HG03558 (cell line): Measurements from ENCODE around the gene MAEA.
"Not testable (repeated sequence)": the region's sequence is repeated elsewhere in the genome, so short reads cannot be mapped to it uniquely, and the experiment has no call there.

Experiments used
- ATAC-seq: cut with Tn5 transposase; IDR thresholded peaks from one replicate; pipeline ENCODE4 v1.9.1; 2021; ENCODE audit warnings: moderate number of reproducible peaks; ENCODE audit not compliant: unreplicated experiment; ENCODE audit errors: extremely low read depth

The MAEA gene

GRCh38 chr4:1277667-1278665, 11.7 kb upstream of the MAEA start:
- no peak for ATAC-seq

DNA sequence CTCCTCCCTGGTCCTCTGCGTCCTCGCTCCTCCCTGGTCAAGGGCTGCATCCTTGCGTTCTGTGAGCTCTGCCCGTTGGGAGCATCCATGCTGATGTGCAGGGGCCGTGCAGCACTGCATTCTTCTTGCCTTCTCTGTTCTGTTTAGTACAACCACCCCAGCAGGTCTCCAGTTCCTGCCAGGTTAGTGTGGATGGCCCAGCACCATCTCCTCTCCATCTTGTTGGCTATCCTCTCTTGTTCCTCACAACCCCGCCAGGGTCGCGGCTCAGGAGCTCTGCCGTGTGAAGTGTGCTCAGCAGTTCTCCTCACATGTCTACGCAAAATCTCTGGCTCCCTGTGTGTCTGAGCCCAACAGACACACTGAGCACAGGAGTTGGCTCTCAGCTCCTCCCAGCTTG, 10.4 kb upstream of the MAEA start:
- ATAC-seq: no peak

GRCh38 chr4:1283711-1284110, 6.0 kb upstream of the MAEA start:
- ATAC-seq: no peak

- ATAC-seq: no peak
Observed at GRCh38 chr4:1285151-1285789, 4.4 kb upstream of the MAEA start.

GRCh38 chr4:1285790-1286553, 3.7 kb upstream of the MAEA start:
- ATAC-seq: no peak

DNA sequence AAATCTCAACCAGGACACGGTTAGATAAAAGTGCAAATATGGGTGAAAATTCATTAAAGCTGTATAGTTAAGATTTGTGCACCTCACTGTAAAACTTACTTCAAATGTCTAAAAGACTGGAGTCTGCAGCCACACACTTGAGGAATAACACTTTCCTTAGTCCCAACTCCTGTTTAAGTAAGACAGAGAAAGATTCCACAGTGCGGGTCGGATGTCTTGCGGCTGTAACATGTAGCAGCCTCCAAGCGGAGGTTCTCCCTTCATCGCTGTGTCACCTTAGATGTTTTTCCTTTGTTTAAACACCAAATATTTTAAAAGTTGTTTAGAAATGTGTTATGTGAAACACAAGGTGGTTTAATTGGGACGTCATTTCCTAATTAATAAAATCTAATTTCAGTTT, 905 bp upstream of the MAEA start:
- ATAC-seq: no peak

- no peak for ATAC-seq
Observed at GRCh38 chr4:1290165-1290977, 680 bp downstream of the MAEA start.

GRCh38 chr4:1291091-1291490, 1.4 kb downstream of the MAEA start:
- ATAC-seq: no peak

DNA sequence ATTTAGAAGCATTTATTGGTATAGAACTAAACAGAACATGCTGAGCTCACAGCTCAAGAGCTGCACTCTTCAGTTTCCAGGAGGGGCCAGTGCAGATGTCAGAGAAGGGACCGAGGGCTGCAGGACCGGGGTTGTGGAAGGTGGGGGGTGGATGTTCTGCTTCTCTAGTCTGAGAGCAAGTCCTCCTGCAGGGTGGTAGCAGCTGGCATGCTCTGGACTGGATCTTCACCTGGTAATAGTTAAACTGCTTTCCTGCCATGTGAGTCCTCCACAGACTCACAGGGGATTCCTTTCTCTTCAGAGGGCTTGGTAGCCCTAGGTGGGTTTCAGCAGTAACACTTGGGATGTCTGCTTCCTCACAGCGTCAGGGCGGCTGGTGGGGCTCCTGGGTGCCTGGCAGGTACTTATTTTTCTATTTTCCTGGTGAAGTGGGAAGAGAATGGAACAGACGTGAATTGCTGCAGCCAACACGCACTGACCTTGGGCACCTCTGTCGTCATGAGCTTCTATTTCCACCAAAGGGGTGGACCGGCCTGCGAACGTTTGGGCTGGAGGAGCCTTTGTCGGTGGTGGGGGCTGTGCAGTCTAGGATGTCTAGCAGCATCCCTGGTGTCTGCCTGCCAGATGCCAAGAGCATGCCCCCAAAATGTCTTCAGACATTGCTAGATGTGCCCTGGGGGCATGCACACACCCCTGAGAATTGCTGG, 2.5 kb downstream of the MAEA start:
- no peak for ATAC-seq

DNA sequence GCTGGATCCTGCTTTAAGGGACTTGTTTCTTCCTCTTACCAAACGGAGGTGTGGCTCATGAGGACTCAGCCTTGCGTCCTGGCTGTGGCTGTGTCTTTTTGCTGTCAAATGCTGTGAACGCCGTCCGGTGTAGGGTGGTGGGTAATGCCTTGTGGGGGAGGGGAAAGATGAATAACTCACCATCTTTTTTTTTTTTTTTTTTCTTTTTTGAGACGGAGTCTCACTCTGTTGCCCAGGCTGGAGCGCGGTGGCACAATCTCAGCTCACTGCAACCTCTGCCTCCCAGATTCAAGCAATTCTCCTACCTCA, 3.0 kb downstream of the MAEA start:
- not testable (repeated sequence) for ATAC-seq

DNA sequence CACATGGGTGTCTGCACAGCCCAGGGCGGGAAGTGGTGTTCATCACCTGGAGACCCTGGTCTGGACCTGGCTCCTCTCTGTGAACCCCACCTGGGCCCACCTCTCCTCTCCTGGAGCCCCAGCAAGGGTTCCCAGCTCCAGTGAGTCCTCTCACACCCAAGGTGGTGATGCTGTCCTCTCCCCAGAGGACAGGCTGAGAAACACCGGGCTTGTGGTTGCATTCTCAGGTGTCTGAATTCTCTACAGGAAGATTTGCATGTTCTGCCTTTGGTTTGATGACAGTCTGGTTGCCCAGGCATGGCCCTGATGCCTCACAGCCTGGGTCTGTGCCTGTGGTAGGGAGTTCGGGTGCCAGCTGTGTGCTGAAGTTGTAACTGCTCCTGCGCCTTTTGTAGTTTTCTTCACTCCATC, 3.8 kb downstream of the MAEA start:
- ATAC-seq: no peak

GRCh38 chr4:1293991-1294390, 4.3 kb downstream of the MAEA start:
- ATAC-seq: no peak

- ATAC-seq: no peak
Observed at GRCh38 chr4:1294424-1294823, 4.7 kb downstream of the MAEA start.

DNA sequence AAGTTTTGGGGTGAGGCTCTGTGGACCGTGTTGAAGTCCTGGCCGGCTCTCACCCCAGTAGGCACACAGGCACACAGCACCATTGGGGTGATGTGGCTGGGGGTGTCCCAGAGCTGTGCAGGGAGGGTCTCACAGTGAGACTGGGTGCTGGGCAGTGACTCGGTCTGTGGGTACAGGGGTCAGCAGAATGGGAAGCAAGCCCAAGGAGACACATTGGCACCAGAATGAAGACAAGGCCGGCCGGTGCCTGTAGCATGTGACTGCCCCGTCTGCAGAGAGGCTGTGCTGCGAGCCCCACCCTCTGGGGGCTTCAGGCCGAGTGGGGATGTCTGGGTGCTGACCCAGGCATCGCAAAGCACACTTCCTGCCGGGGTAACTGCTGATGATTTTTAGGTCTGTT, 5.2 kb downstream of the MAEA start:
- no peak for ATAC-seq

GRCh38 chr4:1295405-1296055, 5.8 kb downstream of the MAEA start:
- ATAC-seq: no peak

GRCh38 chr4:1296324-1297022, 6.8 kb downstream of the MAEA start:
- ATAC-seq: no peak

- ATAC-seq: no peak
Observed at GRCh38 chr4:1297023-1297395, 7.3 kb downstream of the MAEA start.

GRCh38 chr4:1297456-1298325, 8.0 kb downstream of the MAEA start:
- no peak for ATAC-seq
